HG03460 (cell line): Measurements from ENCODE around the gene DCAF7.

Experiments
- ATAC-seq: cut with Tn5 transposase; IDR thresholded peaks from one replicate; pipeline ENCODE4 v1.9.1; 2021; ENCODE audit not compliant: unreplicated experiment

DCAF7 gene

DNA sequence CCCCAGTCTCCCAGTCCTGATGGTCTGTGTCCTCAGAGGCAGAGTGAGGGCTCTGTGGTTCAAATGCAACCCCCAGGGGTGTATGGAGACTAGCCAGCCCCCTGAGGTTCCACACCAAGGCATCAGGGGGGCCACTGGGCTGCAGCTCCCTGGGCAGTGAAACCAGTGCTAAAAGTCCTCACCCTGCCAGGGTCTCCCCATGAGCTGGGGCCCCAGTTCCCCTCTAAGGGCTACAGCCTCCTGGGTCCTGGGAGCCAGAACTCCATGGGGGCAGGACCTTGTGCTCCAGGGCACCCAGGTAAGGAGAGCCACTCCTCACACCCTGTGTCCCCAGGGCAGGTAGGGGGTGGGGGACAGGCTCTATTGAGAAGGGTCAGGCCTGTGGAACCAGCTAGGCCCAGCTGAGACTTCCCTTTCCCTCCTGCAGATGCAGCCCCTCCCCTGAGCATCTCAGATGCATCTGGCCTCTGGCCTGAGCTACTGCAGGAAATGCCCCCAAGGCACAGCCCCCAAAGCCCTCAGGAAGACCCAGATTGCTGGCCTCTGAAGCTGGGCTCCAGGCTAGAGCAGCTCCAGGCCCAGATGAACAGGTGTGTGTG lies 6.4 kb upstream of the DCAF7 start:
- no peak for ATAC-seq

GRCh38 chr17:63544467-63545301 lies 5.6 kb upstream of the DCAF7 start:
- ATAC-seq, result no peak

- no peak for ATAC-seq
Observed at GRCh38 chr17:63546308-63547082, 3.8 kb upstream of the DCAF7 start.

- no peak for ATAC-seq
Observed at GRCh38 chr17:63547083-63547523, 3.2 kb upstream of the DCAF7 start.

GRCh38 chr17:63549289-63549945 lies 860 bp upstream of the DCAF7 start:
- ATAC-seq, result peak; percentile 16

- peak; percentile 2 for ATAC-seq
Observed at GRCh38 chr17:63550817-63551639, 751 bp downstream of the DCAF7 start.

GRCh38 chr17:63552211-63552610 lies 1.9 kb downstream of the DCAF7 start:
- no peak for ATAC-seq

- no peak for ATAC-seq
Observed at GRCh38 chr17:63555500-63556156, 5.4 kb downstream of the DCAF7 start.

DNA sequence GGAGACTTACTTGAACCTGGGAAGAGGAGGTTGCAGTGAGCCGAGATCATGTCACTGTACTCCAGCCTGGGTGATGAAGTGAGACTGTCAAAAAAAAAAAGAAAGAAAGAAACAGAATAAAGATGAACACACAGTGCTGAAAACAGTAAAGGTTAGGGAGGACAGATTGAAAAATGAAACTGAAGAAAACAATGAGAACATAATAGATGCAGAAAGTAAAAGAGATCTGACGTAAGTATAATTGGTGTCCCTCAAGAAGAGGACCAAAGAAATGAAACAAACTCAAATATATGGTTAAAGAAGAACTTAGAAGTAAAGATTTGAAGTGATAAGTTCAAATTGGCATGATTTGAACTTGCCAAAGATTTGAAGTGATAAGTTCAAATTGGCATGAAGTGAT lies 7.1 kb downstream of the DCAF7 start:
- no peak for ATAC-seq

DNA sequence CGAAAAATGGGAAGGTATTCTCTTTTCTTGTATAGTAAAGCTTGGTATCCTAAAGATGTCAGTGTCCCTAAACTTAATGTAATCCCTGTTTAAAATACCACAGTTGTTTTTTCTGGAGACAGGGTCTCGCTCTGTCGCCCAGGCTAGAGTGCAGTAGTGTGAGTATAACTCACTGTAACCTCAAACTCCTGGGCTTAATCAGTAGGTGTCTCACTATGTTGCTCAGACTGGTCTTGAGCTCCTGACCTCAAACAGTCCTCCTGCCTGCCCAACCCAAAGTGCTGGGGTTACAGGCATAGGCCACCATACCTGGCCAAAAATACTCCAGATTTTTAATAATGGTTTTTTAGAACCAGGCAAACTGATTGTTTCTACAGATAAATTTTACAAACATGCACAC lies 8.2 kb downstream of the DCAF7 start:
- ATAC-seq, result no peak

GRCh38 chr17:63561819-63562218 lies 11.5 kb downstream of the DCAF7 start:
- no peak for ATAC-seq

GRCh38 chr17:63563339-63563738 lies 13.1 kb downstream of the DCAF7 start:
- ATAC-seq, result no peak

GRCh38 chr17:63564562-63564961 lies 14.3 kb downstream of the DCAF7 start:
- no peak for ATAC-seq

DNA sequence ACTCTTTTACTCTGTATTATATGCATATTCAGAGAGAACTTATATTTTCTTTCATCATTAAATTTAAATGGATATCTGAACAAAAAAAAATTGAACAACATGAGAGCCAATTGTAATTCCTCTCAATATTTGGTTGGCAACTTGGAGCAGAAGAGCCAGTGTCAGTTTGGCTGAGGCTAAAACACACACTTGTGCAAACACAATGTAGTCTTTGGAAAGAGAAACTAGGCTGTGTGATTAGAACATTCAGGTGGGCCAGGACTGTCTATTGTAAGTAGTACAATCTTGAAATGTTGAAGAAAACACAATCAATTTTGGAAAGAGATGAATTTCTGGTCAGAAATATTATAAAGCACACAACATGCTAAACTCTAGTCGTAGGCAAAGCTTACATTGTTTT lies 17.0 kb downstream of the DCAF7 start:
- no peak for ATAC-seq

- ATAC-seq, result no peak
Observed at GRCh38 chr17:63568563-63568962, 18.3 kb downstream of the DCAF7 start.

GRCh38 chr17:63571632-63572310 lies 21.5 kb downstream of the DCAF7 start:
- no peak for ATAC-seq

- ATAC-seq, result no peak
Observed at GRCh38 chr17:63573634-63574033, 23.4 kb downstream of the DCAF7 start.

- no peak for ATAC-seq
Observed at GRCh38 chr17:63578027-63578768, 27.9 kb downstream of the DCAF7 start.

- no peak for ATAC-seq
Observed at GRCh38 chr17:63578769-63579111, 28.5 kb downstream of the DCAF7 start.
